KMS-11 (cell line): ENCODE measurements around the gene FLVCR1.

Experiments used
- H2AFZ ChIP-seq: fragments of 200-600 bp; sonication (generic); 2 replicates; pipeline ENCODE4 v1.6.1; 2016; ENCODE audit warnings: antibody characterized with exemption, mixed run types, low read depth
- H3K27ac ChIP-seq: fragments of 200-600 bp; sonication (generic); 2 replicates; pipeline ENCODE4 v1.6.1; 2016; ENCODE audit warnings: mild to moderate bottlenecking, mixed run types
- H3K27me3 ChIP-seq: fragments of 200-600 bp; sonication (generic); 2 replicates; pipeline ENCODE4 v1.6.1; 2017; ENCODE audit warnings: mild to moderate bottlenecking, low read depth, mixed run types, moderate library complexity; ENCODE audit not compliant: insufficient read depth
- H3K36me3 ChIP-seq: fragments of 200-600 bp; sonication (generic); 2 replicates; pipeline ENCODE4 v1.6.1; 2017; ENCODE audit warnings: mild to moderate bottlenecking, mixed run types; ENCODE audit not compliant: insufficient read depth
- H3K4me1 ChIP-seq: fragments of 200-600 bp; sonication (generic); 2 replicates; pipeline ENCODE4 v1.6.1; 2016; ENCODE audit warnings: mild to moderate bottlenecking, low read depth, mixed run types; ENCODE audit not compliant: poor library complexity, severe bottlenecking
- H3K4me2 ChIP-seq: fragments of 200-600 bp; sonication (generic); 2 replicates; pipeline ENCODE4 v1.7.0; 2016; ENCODE audit warnings: mild to moderate bottlenecking, mixed run types
- H3K4me3 ChIP-seq: fragments of 200-600 bp; sonication (generic); IDR thresholded peaks from 2 replicates; pipeline ENCODE4 v1.6.1; 2017; ENCODE audit warnings: low read depth, low read length, mixed read lengths; ENCODE audit not compliant: insufficient read depth
- H3K79me2 ChIP-seq: fragments of 200-600 bp; sonication (generic); 2 replicates; pipeline ENCODE4 v1.6.1; 2016; ENCODE audit warnings: low read depth, mixed run types; ENCODE audit not compliant: insufficient read depth
- H3K9ac ChIP-seq: fragments of 200-600 bp; sonication (generic); 2 replicates; pipeline ENCODE4 v1.6.1; 2016; ENCODE audit warnings: mild to moderate bottlenecking, mixed run types
- H4K20me1 ChIP-seq: fragments of 200-600 bp; sonication (generic); 2 replicates; pipeline ENCODE4 v1.6.1; 2016; ENCODE audit warnings: mild to moderate bottlenecking, mixed run types; ENCODE audit not compliant: insufficient read depth
- TF ChIP-seq, protein P1 (sequence below): fragments of 200-600 bp; sonication (generic); conservative IDR thresholded peaks from 2 replicates; pipeline ENCODE4 v1.6.1; 2017; ENCODE audit warnings: low read depth, mild to moderate bottlenecking, antibody characterized with exemption, low read length, moderate library complexity, mixed read lengths

The FLVCR1 gene

DNA sequence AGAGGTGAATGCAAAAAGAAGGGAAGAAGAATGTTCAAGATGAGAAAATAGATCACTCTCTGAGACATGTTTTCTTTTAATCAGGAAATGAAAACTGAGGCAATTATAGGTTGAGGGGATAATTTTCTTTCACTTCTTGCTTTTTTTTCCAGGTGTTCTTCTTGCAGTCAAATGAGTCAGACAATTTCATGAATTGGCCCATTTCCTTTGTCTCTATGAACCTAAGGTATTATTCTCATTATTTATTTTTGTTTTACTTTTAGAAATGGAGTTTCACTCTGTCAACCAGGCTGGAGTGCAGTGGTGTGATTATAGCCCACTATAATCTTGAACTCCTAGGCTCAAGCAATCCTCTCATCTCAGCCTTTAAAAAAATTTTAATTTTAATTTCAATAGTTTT lies 88.8 kb downstream of the FLVCR1 start:
- Histone ChIP-seq H3K4me1 (peaks cover 12% of the 10 kb centered on the region), H3K9ac (no peak overlapping the region)

More for the DNA sequence above, 88.8 kb downstream of the FLVCR1 start:
- Histone ChIP-seq H3K27ac (no peak overlapping the region), H3K79me2 (no peaks in the 10 kb centered on the region), H3K4me2 (no peak overlapping the region), H3K4me3 (no peak overlapping the region), H4K20me1 (no peaks in the 10 kb centered on the region), H2AFZ (no peak overlapping the region), H3K36me3 (no peaks in the 10 kb centered on the region), H3K27me3 (no peaks in the 10 kb centered on the region)
- TF ChIP-seq, protein P1, sequence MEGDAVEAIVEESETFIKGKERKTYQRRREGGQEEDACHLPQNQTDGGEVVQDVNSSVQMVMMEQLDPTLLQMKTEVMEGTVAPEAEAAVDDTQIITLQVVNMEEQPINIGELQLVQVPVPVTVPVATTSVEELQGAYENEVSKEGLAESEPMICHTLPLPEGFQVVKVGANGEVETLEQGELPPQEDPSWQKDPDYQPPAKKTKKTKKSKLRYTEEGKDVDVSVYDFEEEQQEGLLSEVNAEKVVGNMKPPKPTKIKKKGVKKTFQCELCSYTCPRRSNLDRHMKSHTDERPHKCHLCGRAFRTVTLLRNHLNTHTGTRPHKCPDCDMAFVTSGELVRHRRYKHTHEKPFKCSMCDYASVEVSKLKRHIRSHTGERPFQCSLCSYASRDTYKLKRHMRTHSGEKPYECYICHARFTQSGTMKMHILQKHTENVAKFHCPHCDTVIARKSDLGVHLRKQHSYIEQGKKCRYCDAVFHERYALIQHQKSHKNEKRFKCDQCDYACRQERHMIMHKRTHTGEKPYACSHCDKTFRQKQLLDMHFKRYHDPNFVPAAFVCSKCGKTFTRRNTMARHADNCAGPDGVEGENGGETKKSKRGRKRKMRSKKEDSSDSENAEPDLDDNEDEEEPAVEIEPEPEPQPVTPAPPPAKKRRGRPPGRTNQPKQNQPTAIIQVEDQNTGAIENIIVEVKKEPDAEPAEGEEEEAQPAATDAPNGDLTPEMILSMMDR: no peak
